HEK293 (cell line): Measurements from ENCODE around the gene KRCC1.

Experiments
- CTCF ChIP-seq: fragments of 450-650 bp; formaldehyde crosslinking; IDR thresholded peaks from 2 replicates; pipeline ENCODE4 v1.5.1; 2016; ENCODE audit warnings: missing biosample characterization, missing genetic modification characterization
- KLF16 ChIP-seq: fragments of 450-650 bp; formaldehyde crosslinking; IDR thresholded peaks from 2 replicates; pipeline ENCODE4 v1.5.1; 2017; ENCODE audit warnings: missing biosample characterization, missing genetic modification characterization
- PRDM2 ChIP-seq: fragments of 450-650 bp; formaldehyde crosslinking; IDR thresholded peaks from 2 replicates; pipeline ENCODE4 v1.5.1; 2016; ENCODE audit warnings: missing biosample characterization, missing genetic modification characterization, borderline replicate concordance
- TCF7L2 ChIP-seq: IDR thresholded peaks from 2 replicates; pipeline ENCODE4 v1.6.1; 2011; ENCODE audit warnings: low read depth, mild to moderate bottlenecking, inconsistent platforms, low read length, moderate library complexity, borderline replicate concordance
- ZBTB21 ChIP-seq: fragments of 450-650 bp; formaldehyde crosslinking; IDR thresholded peaks from 2 replicates; pipeline ENCODE4 v1.5.1; 2017; ENCODE audit warnings: missing biosample characterization, missing genetic modification characterization
- ZBTB48 ChIP-seq: fragments of 450-650 bp; formaldehyde crosslinking; IDR thresholded peaks from 2 replicates; pipeline ENCODE4 v1.5.1; 2016; ENCODE audit warnings: missing biosample characterization, missing genetic modification characterization
- ZBTB49 ChIP-seq: fragments of 450-650 bp; formaldehyde crosslinking; IDR thresholded peaks from 2 replicates; pipeline ENCODE4 v1.5.1; 2016; ENCODE audit warnings: missing biosample characterization, missing genetic modification characterization, low read depth
- ZBTB7A ChIP-seq: fragments of 450-650 bp; formaldehyde crosslinking; IDR thresholded peaks from 2 replicates; pipeline ENCODE4 v1.5.1; 2016; ENCODE audit warnings: low read depth, missing biosample characterization, missing genetic modification characterization
- ZNF114 ChIP-seq: fragments of 450-650 bp; formaldehyde crosslinking; IDR thresholded peaks from 2 replicates; pipeline ENCODE4 v1.5.0; 2017; ENCODE audit warnings: missing biosample characterization, missing genetic modification characterization
- ZNF138 ChIP-seq: fragments of 450-650 bp; formaldehyde crosslinking; IDR thresholded peaks from 2 replicates; pipeline ENCODE4 v1.5.1; 2016; ENCODE audit warnings: missing biosample characterization, missing genetic modification characterization, borderline replicate concordance
- ZNF335 ChIP-seq: fragments of 450-650 bp; formaldehyde crosslinking; conservative IDR thresholded peaks from 2 replicates; pipeline ENCODE4 v1.5.1; 2016; ENCODE audit warnings: missing biosample characterization, missing genetic modification characterization
- ZNF658 ChIP-seq: fragments of 450-650 bp; formaldehyde crosslinking; IDR thresholded peaks from 2 replicates; pipeline ENCODE4; 2016; ENCODE audit warnings: missing biosample characterization, missing genetic modification characterization
- TF ChIP-seq, protein P1 (sequence below): fragments of 450-650 bp; formaldehyde crosslinking; IDR thresholded peaks from 2 replicates; pipeline ENCODE4 v1.5.1; 2017; ENCODE audit warnings: missing biosample characterization, missing genetic modification characterization
- TF ChIP-seq, protein P2 (sequence below): fragments of 450-650 bp; formaldehyde crosslinking; IDR thresholded peaks from 2 replicates; pipeline ENCODE4 v1.5.1; 2016; ENCODE audit warnings: missing biosample characterization, missing genetic modification characterization

- TF ChIP-seq CTCF (tag by site-specific recombination): no peak
- TF ChIP-seq ZBTB49 (tag by site-specific recombination): no peak
- TF ChIP-seq ZBTB21 (tag by site-specific recombination): no peak
- no peak for TF ChIP-seq KLF16 (tag by site-specific recombination)
- no peak for TF ChIP-seq TCF7L2
- TF ChIP-seq ZNF114 (tag by site-specific recombination): no peak
- no peak for TF ChIP-seq ZNF335 (tag by site-specific recombination)
- TF ChIP-seq, protein P1, sequence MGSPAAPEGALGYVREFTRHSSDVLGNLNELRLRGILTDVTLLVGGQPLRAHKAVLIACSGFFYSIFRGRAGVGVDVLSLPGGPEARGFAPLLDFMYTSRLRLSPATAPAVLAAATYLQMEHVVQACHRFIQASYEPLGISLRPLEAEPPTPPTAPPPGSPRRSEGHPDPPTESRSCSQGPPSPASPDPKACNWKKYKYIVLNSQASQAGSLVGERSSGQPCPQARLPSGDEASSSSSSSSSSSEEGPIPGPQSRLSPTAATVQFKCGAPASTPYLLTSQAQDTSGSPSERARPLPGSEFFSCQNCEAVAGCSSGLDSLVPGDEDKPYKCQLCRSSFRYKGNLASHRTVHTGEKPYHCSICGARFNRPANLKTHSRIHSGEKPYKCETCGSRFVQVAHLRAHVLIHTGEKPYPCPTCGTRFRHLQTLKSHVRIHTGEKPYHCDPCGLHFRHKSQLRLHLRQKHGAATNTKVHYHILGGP (tag by site-specific recombination): no peak
- TF ChIP-seq, protein P2, sequence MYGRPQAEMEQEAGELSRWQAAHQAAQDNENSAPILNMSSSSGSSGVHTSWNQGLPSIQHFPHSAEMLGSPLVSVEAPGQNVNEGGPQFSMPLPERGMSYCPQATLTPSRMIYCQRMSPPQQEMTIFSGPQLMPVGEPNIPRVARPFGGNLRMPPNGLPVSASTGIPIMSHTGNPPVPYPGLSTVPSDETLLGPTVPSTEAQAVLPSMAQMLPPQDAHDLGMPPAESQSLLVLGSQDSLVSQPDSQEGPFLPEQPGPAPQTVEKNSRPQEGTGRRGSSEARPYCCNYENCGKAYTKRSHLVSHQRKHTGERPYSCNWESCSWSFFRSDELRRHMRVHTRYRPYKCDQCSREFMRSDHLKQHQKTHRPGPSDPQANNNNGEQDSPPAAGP (tag by site-specific recombination): no peak
- no peak for TF ChIP-seq ZNF138 (tag by site-specific recombination)
- TF ChIP-seq ZBTB48 (tag by site-specific recombination): no peak
- no peak for TF ChIP-seq ZBTB7A (tag by site-specific recombination)
- TF ChIP-seq PRDM2: no peak
- TF ChIP-seq ZNF658 (tag by site-specific recombination): no peak
Observed at GRCh38 chr2:88066543-88066942, 11.0 kb upstream of the KRCC1 start.
